Esophagus squamous epithelium (tissue), 4 donors: ENCODE results near the gene BHLHE41.

ENCODE experiments used
- POLR2A ChIP-seq, 4 donors: fragments of 450-650 bp; IDR thresholded peaks; one replicate each; pipeline ENCODE4 v1.6.1; 2017; ENCODE audit warnings: antibody characterized with exemption in 4 of 4, mild to moderate bottlenecking in 4 of 4, moderate library complexity in 3 of 4
- TF ChIP-seq, protein P1 (sequence below), 6 experiments: fragments of 450-650 bp in 4 of 6; fragments of 200-600 bp in 2 of 6; sonication (generic) in 2 of 6; IDR thresholded peaks; one replicate each; pipeline ENCODE4 v1.5.1; 2016 to 2019; ENCODE audit warnings: antibody characterized with exemption in 6 of 6, mild to moderate bottlenecking in 4 of 6, moderate library complexity in 4 of 6

DNA sequence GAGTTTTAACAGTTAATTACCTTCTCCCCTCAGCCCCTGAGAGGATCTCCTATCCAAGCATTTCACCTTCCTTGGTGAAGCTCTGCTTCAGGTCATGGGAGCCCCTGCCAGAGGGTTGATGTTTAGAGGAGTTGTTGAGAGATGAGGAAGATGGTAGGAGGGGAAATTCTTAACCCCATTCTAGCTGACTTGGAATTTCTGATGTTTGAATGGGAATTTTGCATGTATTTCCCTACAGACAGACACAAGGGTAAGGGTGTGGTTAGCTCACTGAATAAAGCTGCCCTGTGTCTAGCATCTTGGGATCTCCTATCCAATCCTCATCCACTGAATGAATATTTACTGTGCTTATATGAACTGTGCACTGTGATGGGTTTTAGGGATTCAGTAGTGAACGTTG is 7.1 kb upstream of the BHLHE41 start:
- TF ChIP-seq, protein P1, sequence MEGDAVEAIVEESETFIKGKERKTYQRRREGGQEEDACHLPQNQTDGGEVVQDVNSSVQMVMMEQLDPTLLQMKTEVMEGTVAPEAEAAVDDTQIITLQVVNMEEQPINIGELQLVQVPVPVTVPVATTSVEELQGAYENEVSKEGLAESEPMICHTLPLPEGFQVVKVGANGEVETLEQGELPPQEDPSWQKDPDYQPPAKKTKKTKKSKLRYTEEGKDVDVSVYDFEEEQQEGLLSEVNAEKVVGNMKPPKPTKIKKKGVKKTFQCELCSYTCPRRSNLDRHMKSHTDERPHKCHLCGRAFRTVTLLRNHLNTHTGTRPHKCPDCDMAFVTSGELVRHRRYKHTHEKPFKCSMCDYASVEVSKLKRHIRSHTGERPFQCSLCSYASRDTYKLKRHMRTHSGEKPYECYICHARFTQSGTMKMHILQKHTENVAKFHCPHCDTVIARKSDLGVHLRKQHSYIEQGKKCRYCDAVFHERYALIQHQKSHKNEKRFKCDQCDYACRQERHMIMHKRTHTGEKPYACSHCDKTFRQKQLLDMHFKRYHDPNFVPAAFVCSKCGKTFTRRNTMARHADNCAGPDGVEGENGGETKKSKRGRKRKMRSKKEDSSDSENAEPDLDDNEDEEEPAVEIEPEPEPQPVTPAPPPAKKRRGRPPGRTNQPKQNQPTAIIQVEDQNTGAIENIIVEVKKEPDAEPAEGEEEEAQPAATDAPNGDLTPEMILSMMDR (IDR thresholded peaks at IDR 0.05) = no peak
- TF ChIP-seq POLR2A (IDR thresholded peaks at IDR 0.05) = no peak
